Measurements from ENCODE around the gene FARP1. TPM values are rescaled to one million over a fixed set of nuclear protein-coding genes. Genes with fewer than 3 reads are reported as not detected.

Gene FARP1
- total RNA-seq, 2 experiments from 2014 or later = not detected

DNA sequence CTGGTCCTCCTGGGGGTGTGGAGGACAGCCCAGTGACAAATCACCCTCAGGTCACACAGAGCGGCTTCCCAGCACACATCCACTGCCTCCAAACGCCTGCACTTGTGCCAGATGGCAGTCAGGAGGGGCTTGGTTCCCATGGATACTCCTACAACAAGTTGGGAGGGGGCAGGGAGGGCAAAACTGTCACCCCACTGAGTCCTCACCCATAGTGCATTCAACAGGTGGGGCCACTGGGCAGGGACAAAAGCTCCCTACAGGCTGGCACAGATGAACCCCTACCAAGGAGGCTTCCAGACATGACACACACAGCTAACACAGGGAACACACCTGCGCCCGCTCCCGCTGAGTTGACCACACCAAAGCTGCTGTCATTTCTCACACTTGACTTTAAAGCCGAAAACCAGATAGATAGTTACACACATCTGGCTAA lies 313.5 kb downstream of the FARP1 start:
- no peak for TF ChIP-seq EZH2phosphoT487 (IDR thresholded peaks at IDR 0.05; ENCODE audit: borderline replicate concordance, low read depth, low read length)
- TF ChIP-seq, protein P1, sequence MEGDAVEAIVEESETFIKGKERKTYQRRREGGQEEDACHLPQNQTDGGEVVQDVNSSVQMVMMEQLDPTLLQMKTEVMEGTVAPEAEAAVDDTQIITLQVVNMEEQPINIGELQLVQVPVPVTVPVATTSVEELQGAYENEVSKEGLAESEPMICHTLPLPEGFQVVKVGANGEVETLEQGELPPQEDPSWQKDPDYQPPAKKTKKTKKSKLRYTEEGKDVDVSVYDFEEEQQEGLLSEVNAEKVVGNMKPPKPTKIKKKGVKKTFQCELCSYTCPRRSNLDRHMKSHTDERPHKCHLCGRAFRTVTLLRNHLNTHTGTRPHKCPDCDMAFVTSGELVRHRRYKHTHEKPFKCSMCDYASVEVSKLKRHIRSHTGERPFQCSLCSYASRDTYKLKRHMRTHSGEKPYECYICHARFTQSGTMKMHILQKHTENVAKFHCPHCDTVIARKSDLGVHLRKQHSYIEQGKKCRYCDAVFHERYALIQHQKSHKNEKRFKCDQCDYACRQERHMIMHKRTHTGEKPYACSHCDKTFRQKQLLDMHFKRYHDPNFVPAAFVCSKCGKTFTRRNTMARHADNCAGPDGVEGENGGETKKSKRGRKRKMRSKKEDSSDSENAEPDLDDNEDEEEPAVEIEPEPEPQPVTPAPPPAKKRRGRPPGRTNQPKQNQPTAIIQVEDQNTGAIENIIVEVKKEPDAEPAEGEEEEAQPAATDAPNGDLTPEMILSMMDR (conservative IDR thresholded peaks at IDR 0.05; ENCODE audit: low read length) = no peak
- no peak overlapping the region for H3K27ac ChIP-seq (ENCODE audit: low read depth, low read length, poor library complexity, severe bottlenecking)
- ChIA-PET CTCF (ENCODE audit: unreplicated experiment) (interaction anchor here (1.1 kb wide), 1 partner anchor 11 kb away, joined by 3 read pairs; no protein-coding TSS in a partner anchor), POLR2A (no interaction called here)
- no peaks in the 10 kb centered on the region for H3K9me2 ChIP-seq (ENCODE audit: insufficient read depth, low read length)
- peaks cover 38% of the 10 kb centered on the region for H3K36me3 ChIP-seq (ENCODE audit: insufficient read depth, low read length)
- no peak overlapping the region for H2AFZ ChIP-seq (ENCODE audit: low read length)
- intact Hi-C loops (cut with micrococcal nuclease; ENCODE audit: unreplicated experiment) = no loop called here
- H3K4me1 ChIP-seq (ENCODE audit: insufficient read depth, low read length, poor library complexity, severe bottlenecking) = peaks cover under 1% of the 10 kb centered on the region
- no TSS peak for BruUV-seq (replicated peaks)
- no peak overlapping the region for H3K4me3 ChIP-seq (ENCODE audit: low read depth, low read length, poor library complexity, severe bottlenecking)
- no peaks in the 10 kb centered on the region for H3K79me2 ChIP-seq (ENCODE audit: insufficient read depth, low read depth, low read length)
- DNase-seq (ENCODE audit: low spot score) = no peak
- H3K9me3 ChIP-seq (ENCODE audit: low read length) = no peaks in the 10 kb centered on the region
- no peaks in the 10 kb centered on the region for H4K20me1 ChIP-seq (ENCODE audit: insufficient read depth, low read length)
- H3K4me2 ChIP-seq (ENCODE audit: low read length) = no peak overlapping the region

DNA sequence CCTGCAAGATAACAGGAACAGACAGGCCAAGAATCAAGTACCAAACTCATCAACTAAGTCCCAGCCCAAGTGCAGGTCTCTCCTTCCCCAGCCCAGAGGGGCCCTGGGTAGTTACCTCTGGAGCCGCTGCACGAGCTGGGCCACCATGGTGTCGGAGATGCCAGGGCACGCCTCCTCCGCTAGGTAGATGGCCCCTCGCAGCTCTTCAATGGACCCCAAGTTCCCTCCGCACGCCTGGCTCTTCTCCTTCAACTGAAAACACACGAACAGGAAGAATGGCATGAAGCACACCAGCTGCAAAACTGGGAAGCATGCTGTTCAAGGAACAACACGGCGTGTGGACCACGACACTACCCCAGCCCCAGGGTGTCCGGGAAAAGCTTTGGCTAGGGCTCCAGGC lies 314.2 kb downstream of the FARP1 start:
- ChIA-PET POLR2A (no interaction called here), CTCF (ENCODE audit: unreplicated experiment) (interaction anchor here (1.1 kb wide), 1 partner anchor 12 kb away, joined by 3 read pairs; no protein-coding TSS in a partner anchor)
- H3K9me3 ChIP-seq (ENCODE audit: low read length) = no peaks in the 10 kb centered on the region
- no TSS peak for BruUV-seq (replicated peaks)
- no peak overlapping the region for H3K4me3 ChIP-seq (ENCODE audit: low read depth, low read length, poor library complexity, severe bottlenecking)
- H3K9me2 ChIP-seq (ENCODE audit: insufficient read depth, low read length) = no peaks in the 10 kb centered on the region
- H3K27ac ChIP-seq (ENCODE audit: low read depth, low read length, poor library complexity, severe bottlenecking) = no peak overlapping the region
- no peak overlapping the region for H2AFZ ChIP-seq (ENCODE audit: low read length)
- no peaks in the 10 kb centered on the region for H4K20me1 ChIP-seq (ENCODE audit: insufficient read depth, low read length)
- peaks cover 39% of the 10 kb centered on the region for H3K36me3 ChIP-seq (ENCODE audit: insufficient read depth, low read length)
- no peaks in the 10 kb centered on the region for H3K4me1 ChIP-seq (ENCODE audit: insufficient read depth, low read length, poor library complexity, severe bottlenecking)
- TF ChIP-seq, protein P1 (conservative IDR thresholded peaks at IDR 0.05; ENCODE audit: low read length) = no peak
- TF ChIP-seq EZH2phosphoT487 (IDR thresholded peaks at IDR 0.05; ENCODE audit: borderline replicate concordance, low read depth, low read length) = no peak
- H3K4me2 ChIP-seq (ENCODE audit: low read length) = no peak overlapping the region
- H3K79me2 ChIP-seq (ENCODE audit: insufficient read depth, low read depth, low read length) = no peaks in the 10 kb centered on the region
- no peak for DNase-seq (ENCODE audit: low spot score)
- intact Hi-C loops (cut with micrococcal nuclease; ENCODE audit: unreplicated experiment) = no loop called here

DNA sequence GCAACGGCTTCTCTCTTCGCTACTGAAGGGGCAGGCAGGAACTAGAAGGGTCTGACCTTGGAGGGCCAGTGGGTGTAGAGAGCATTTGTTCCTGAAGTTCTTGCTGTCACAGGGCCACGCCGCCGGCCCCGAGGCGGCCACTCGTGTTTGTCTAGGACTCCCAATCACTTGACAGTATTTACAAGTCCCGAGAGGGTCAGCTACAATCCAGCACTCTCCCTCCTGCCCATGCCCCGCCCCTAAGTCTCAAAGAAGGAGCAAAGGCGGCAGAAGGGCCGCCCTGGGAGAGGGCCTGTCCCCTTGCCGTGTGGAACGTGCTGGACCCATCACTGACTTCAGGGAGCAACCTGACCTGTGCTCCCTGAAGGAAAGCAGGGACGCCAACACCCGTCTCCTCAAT lies 315.5 kb downstream of the FARP1 start:
- Histone ChIP-seq H3K9me3 (ENCODE audit: low read length) (no peaks in the 10 kb centered on the region), H3K79me2 (ENCODE audit: insufficient read depth, low read depth, low read length) (no peaks in the 10 kb centered on the region), H3K36me3 (ENCODE audit: insufficient read depth, low read length) (peaks cover 34% of the 10 kb centered on the region), H4K20me1 (ENCODE audit: insufficient read depth, low read length) (no peaks in the 10 kb centered on the region), H3K27ac (ENCODE audit: low read depth, low read length, poor library complexity, severe bottlenecking) (no peak overlapping the region), H2AFZ (ENCODE audit: low read length) (no peak overlapping the region), H3K4me2 (ENCODE audit: low read length) (no peak overlapping the region), H3K4me3 (ENCODE audit: low read depth, low read length, poor library complexity, severe bottlenecking) (no peak overlapping the region), H3K4me1 (ENCODE audit: insufficient read depth, low read length, poor library complexity, severe bottlenecking) (no peaks in the 10 kb centered on the region), H3K9me2 (ENCODE audit: insufficient read depth, low read length) (no peaks in the 10 kb centered on the region)
- intact Hi-C loops (cut with micrococcal nuclease; ENCODE audit: unreplicated experiment) = no loop called here
- no TSS peak for BruUV-seq (replicated peaks)
- no peak for DNase-seq (ENCODE audit: low spot score)
- CTCF ChIA-PET (ENCODE audit: unreplicated experiment) = no interaction called here
- TF ChIP-seq EZH2phosphoT487 (IDR thresholded peaks at IDR 0.05; ENCODE audit: borderline replicate concordance, low read depth, low read length) = no peak
- TF ChIP-seq, protein P1 (conservative IDR thresholded peaks at IDR 0.05; ENCODE audit: low read length) = no peak
- POLR2A ChIA-PET = no interaction called here
